Stimulated activated CD4-positive, alpha-beta T cell treated with anti-CD3 and anti-CD28 coated beads, Interleukin-15, amount 100 ng/mL, for 48 hours (primary cell): Measurements from ENCODE around the gene OSCAR.

Source experiments
- DNase-seq, 2 donors: peaks; one replicate each; pipeline ENCODE4 v3.0.0-alpha.2; 2020; ENCODE audit warnings: low read depth in 2 of 2

OSCAR gene

GRCh38 chr19:54094426-54095000 is 6.1 kb downstream of the OSCAR start:
- no peak for DNase-seq

- no peak for DNase-seq
Measured at GRCh38 chr19:54084410-54084809, 16.2 kb downstream of the OSCAR start.

GRCh38 chr19:54081032-54081431 is 19.6 kb downstream of the OSCAR start, which contains the start of gene TARM1:
TARM1 (minus strand) TSS chr19:54081365; CDS start chr19:54081340, 25 bp downstream.
- no peak for DNase-seq

- no peak for DNase-seq
Measured at GRCh38 chr19:54077334-54077733, 23.3 kb downstream of the OSCAR start.

- DNase-seq = no peak
Measured at GRCh38 chr19:54074851-54075250, 25.8 kb downstream of the OSCAR start.

- no peak for DNase-seq
Measured at GRCh38 chr19:54073829-54074228, 26.8 kb downstream of the OSCAR start.

- DNase-seq = no peak
Measured at GRCh38 chr19:54069470-54069869, 31.1 kb downstream of the OSCAR start.

GRCh38 chr19:54063350-54064116 is 37.1 kb downstream of the OSCAR start, which contains the start of gene VSTM1:
VSTM1 (minus strand) TSS chr19:54063897; CDS start chr19:54063777, 120 bp downstream.
- no peak for DNase-seq

GRCh38 chr19:54062643-54063042 is 38.0 kb downstream of the OSCAR start:
- DNase-seq = no peak

- DNase-seq = no peak
Measured at GRCh38 chr19:54047616-54048015, 53.0 kb downstream of the OSCAR start.

- DNase-seq = no peak
Measured at GRCh38 chr19:54045771-54046170, 54.8 kb downstream of the OSCAR start.
